H1 (cell line): Measurements from ENCODE around the gene MB. TPM values are rescaled to one million over a fixed set of nuclear protein-coding genes. Genes with fewer than 3 reads are reported as not detected.

Source experiments
- BCL11A ChIP-seq, 2 experiments: IDR thresholded peaks; one replicate each; pipeline ENCODE4 v1.6.1; 2011; ENCODE audit warnings: low read depth in 2 of 2, low read length in 2 of 2, mild to moderate bottlenecking in 2 of 2
- CHD7 ChIP-seq: fragments of 300-600 bp; sonication (generic); IDR thresholded peaks from 2 replicates; pipeline ENCODE4 v1.7.1; 2012; ENCODE audit warnings: low read length, moderate library complexity, mild to moderate bottlenecking, inconsistent platforms; ENCODE audit not compliant: insufficient replicate concordance
- GTF2F1 ChIP-seq: IDR thresholded peaks from 2 replicates; pipeline ENCODE4 v1.6.1; 2012; ENCODE audit warnings: low read depth, low read length, improper control_type of control experiment, borderline replicate concordance
- JUND ChIP-seq: IDR thresholded peaks from 2 replicates; pipeline ENCODE4 v1.6.1; 2011; ENCODE audit warnings: mild to moderate bottlenecking, improper control_type of control experiment, low read length
- KDM4A ChIP-seq: IDR thresholded peaks from one replicate; pipeline ENCODE4 v1.7.1; 2012; ENCODE audit warnings: low read depth, mild to moderate bottlenecking, moderate library complexity, low read length, inconsistent platforms; ENCODE audit not compliant: severe bottlenecking
- NANOG ChIP-seq: IDR thresholded peaks from 2 replicates; pipeline ENCODE4 v1.6.1; 2011; ENCODE audit warnings: low read length, low read depth, mild to moderate bottlenecking, inconsistent platforms; ENCODE audit not compliant: insufficient read depth, poor library complexity, severe bottlenecking
- SP1 ChIP-seq: IDR thresholded peaks from 2 replicates; pipeline ENCODE4 v1.6.1; 2011; ENCODE audit warnings: low read depth, low read length
- TAF7 ChIP-seq: optimal IDR thresholded peaks from 2 replicates; pipeline ENCODE3; 2011; ENCODE audit warnings: low read depth, mild to moderate bottlenecking, inconsistent platforms, low read length, moderate library complexity, borderline replicate concordance
- TEAD4 ChIP-seq: IDR thresholded peaks from 2 replicates; pipeline ENCODE4 v1.6.1; 2012; ENCODE audit warnings: low read depth, low read length, inconsistent platforms, mixed read lengths
- ZNF274 ChIP-seq: IDR thresholded peaks from 2 replicates; pipeline ENCODE4 v1.7.0; 2012; ENCODE audit warnings: low read length, borderline replicate concordance; ENCODE audit errors: extremely low read depth
- polyA plus RNA-seq, 7 experiments: library from polyadenylated mRNA; depleted of rRNA in 3 of 7; stranded (reverse) in 5 of 7; unstranded in 2 of 7; fragments of >200 nt in 5 of 7; fragments of 200-250 nt in 2 of 7; gene quantifications; 1 replicate in 5 of 7; 2 replicates in 1 of 7; 4 replicates in 1 of 7; pipeline versions ENCODE4 v1.2.1 to v1.2.3, GENCODE V29; 2011 to 2013; ENCODE audit warnings: missing spikeins in 2 of 7, mixed read lengths in 2 of 7
- total RNA-seq: library from RNA; stranded (reverse); fragmentation: NEBNext Ultra II Directional; extraction: Animal tissue kit (Norgen Biotek cat#: 25700); gene quantifications from 2 replicates; pipeline ENCODE4 v1.2.1, GENCODE V29; 2021

The MB gene
- total and polyA plus RNA-seq, 2 of the 8 experiments (the other 6 are each of a cell fraction or from before 2014, with no cell fraction given): 1.5 TPM; not detected in 1

- TF ChIP-seq CHD7 (no peak), BCL11A (IDR thresholded peaks at IDR 0.05; ENCODE audit: low read depth in 2 of 2, low read length in 2 of 2) (no peak), KDM4A (no peak), ZNF274 (no peak), SP1 (no peak), TEAD4 (no peak), GTF2F1 (no peak), NANOG (no peak), JUND (no peak), TAF7 (no peak)
Observed at GRCh38 chr22:35569916-35570315, 47.2 kb downstream of the MB start (continued).
